Karpas-422 (cell line): ENCODE results near the gene FNTB. TPM values are rescaled to one million over a fixed set of nuclear protein-coding genes. Genes with fewer than 3 reads are reported as not detected.

Source experiments
- DNase-seq: peaks from one replicate; pipeline ENCODE4 v3.0.0-alpha.2; 2015
- H2AFZ ChIP-seq: fragments of 200-600 bp; sonication (generic); 2 replicates; pipeline ENCODE4 v1.6.1; 2014; ENCODE audit warnings: antibody characterized with exemption, low read length, mixed read lengths
- H3K27ac ChIP-seq: fragments of 200-600 bp; sonication (generic); 2 replicates; pipeline ENCODE4 v1.5.1; 2014; ENCODE audit warnings: mild to moderate bottlenecking, low read length, moderate library complexity
- H3K27me3 ChIP-seq: fragments of 200-600 bp; sonication (generic); 2 replicates; pipeline ENCODE4 v1.6.1; 2014; ENCODE audit warnings: low read length, mixed read lengths
- H3K36me3 ChIP-seq: fragments of 200-600 bp; sonication (generic); 2 replicates; pipeline ENCODE4 v1.6.1; 2014; ENCODE audit warnings: low read length, mixed read lengths; ENCODE audit not compliant: insufficient read depth
- H3K4me1 ChIP-seq: fragments of 200-600 bp; sonication (generic); 2 replicates; pipeline ENCODE4 v1.6.1; 2014; ENCODE audit warnings: mild to moderate bottlenecking, low read length, mixed read lengths
- H3K4me2 ChIP-seq: fragments of 200-600 bp; sonication (generic); 2 replicates; pipeline ENCODE4 v1.6.1; 2014; ENCODE audit warnings: low read length, low read depth, mild to moderate bottlenecking; ENCODE audit not compliant: poor library complexity, severe bottlenecking
- H3K4me3 ChIP-seq: fragments of 200-600 bp; sonication (generic); 2 replicates; pipeline ENCODE4 v1.5.1; 2014; ENCODE audit warnings: mild to moderate bottlenecking, antibody characterized with exemption, low read length, mixed read lengths
- H3K79me2 ChIP-seq: fragments of 200-600 bp; sonication (generic); 2 replicates; pipeline ENCODE4 v1.6.1; 2014; ENCODE audit warnings: mild to moderate bottlenecking, low read length, mixed read lengths
- H3K9ac ChIP-seq: fragments of 200-600 bp; sonication (generic); 2 replicates; pipeline ENCODE4 v1.6.0; 2014; ENCODE audit warnings: low read length
- H3K9me2 ChIP-seq: fragments of 200-600 bp; sonication (generic), shearing (Covaris generic); replicated peaks from 2 replicates; pipeline ENCODE4 v1.6.0; 2014; ENCODE audit warnings: mild to moderate bottlenecking, low read length, moderate library complexity; ENCODE audit not compliant: insufficient read depth
- H3K9me3 ChIP-seq: fragments of 300-700, 200-600 bp; sonication (generic); 2 replicates; pipeline ENCODE4 v1.6.1; 2014; ENCODE audit warnings: low read length, mixed read lengths
- H4K20me1 ChIP-seq: fragments of 200-600 bp; sonication (generic); 2 replicates; pipeline ENCODE4 v1.6.1; 2014; ENCODE audit warnings: mild to moderate bottlenecking, antibody characterized with exemption, low read length, low read depth; ENCODE audit not compliant: insufficient read depth
- total RNA-seq: library from RNA; depleted of rRNA; stranded (reverse); fragments of >200 nt; shearing (Covaris generic); gene quantifications from 2 replicates; pipeline ENCODE4 v1.2.3, GENCODE V29; 2014; ENCODE audit warnings: low replicate concordance

The FNTB gene
- total RNA-seq, 1 experiment from 2014 or later = 16.0 TPM

GRCh38 chr14:64956697-64957406, 29.8 kb upstream of the FNTB start:
- H3K27ac ChIP-seq = no peak overlapping the region
- no peaks in the 10 kb centered on the region for H3K27me3 ChIP-seq
- H3K36me3 ChIP-seq = no peaks in the 10 kb centered on the region
- H3K4me1 ChIP-seq = peaks cover 14% of the 10 kb centered on the region
- H3K79me2 ChIP-seq = no peaks in the 10 kb centered on the region
- no peak for DNase-seq
- no peak overlapping the region for H2AFZ ChIP-seq
- H3K9me3 ChIP-seq = no peaks in the 10 kb centered on the region
- H4K20me1 ChIP-seq = peaks cover 9% of the 10 kb centered on the region; the same call in 1 of the 2 replicates
- H3K9me2 ChIP-seq = no peaks in the 10 kb centered on the region
- H3K9ac ChIP-seq = no peak overlapping the region
- H3K4me2 ChIP-seq = no peak overlapping the region
- H3K4me3 ChIP-seq = no peak overlapping the region

GRCh38 chr14:64958201-64958600, 28.5 kb upstream of the FNTB start:
- no peaks in the 10 kb centered on the region for H3K9me2 ChIP-seq
- peaks cover 9% of the 10 kb centered on the region; the same call in 1 of the 2 replicates for H4K20me1 ChIP-seq

DNA sequence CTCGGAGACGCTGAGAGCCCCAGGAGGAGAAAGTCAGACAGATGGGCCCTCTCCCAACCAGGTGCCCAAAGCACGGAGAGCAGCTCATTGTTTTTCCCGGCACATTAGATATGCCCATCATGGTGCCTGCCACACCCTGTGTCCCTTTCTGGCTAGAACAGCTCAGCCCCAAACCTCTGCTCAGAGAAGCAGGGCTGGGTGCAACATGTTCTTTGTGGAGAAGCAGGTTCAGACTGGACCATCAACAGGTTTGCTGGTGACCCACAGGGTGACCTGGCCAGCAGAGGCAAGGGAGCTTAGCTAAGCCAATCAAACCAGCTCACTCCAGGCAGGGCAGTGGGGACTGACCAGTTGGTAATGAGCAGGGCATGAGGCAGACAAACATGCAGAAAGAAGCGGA, 28.0 kb upstream of the FNTB start:
- no peak overlapping the region for H3K4me3 ChIP-seq
- no peak overlapping the region for H3K27ac ChIP-seq
- no peak overlapping the region for H2AFZ ChIP-seq
- H3K36me3 ChIP-seq = no peaks in the 10 kb centered on the region
- H3K27me3 ChIP-seq = no peaks in the 10 kb centered on the region
- no peak overlapping the region for H3K9ac ChIP-seq
- no peak for DNase-seq
- H4K20me1 ChIP-seq = peaks cover 9% of the 10 kb centered on the region; the same call in 1 of the 2 replicates
- no peaks in the 10 kb centered on the region for H3K9me3 ChIP-seq
- H3K4me2 ChIP-seq = no peak overlapping the region
- H3K79me2 ChIP-seq = no peaks in the 10 kb centered on the region
- peaks cover 19% of the 10 kb centered on the region for H3K4me1 ChIP-seq
- H3K9me2 ChIP-seq = no peaks in the 10 kb centered on the region

More at GRCh38 chr14:64958201-64958600, 28.5 kb upstream of the FNTB start:
- DNase-seq = no peak
- H3K27me3 ChIP-seq = no peaks in the 10 kb centered on the region
- no peaks in the 10 kb centered on the region for H3K79me2 ChIP-seq
- H3K36me3 ChIP-seq = no peaks in the 10 kb centered on the region
- H3K4me1 ChIP-seq = peaks cover 14% of the 10 kb centered on the region
- H3K4me3 ChIP-seq = no peak overlapping the region
- H2AFZ ChIP-seq = no peak overlapping the region
- H3K27ac ChIP-seq = no peak overlapping the region
- H3K9me3 ChIP-seq = no peaks in the 10 kb centered on the region
- H3K9ac ChIP-seq = no peak overlapping the region
- H3K4me2 ChIP-seq = no peak overlapping the region

DNA sequence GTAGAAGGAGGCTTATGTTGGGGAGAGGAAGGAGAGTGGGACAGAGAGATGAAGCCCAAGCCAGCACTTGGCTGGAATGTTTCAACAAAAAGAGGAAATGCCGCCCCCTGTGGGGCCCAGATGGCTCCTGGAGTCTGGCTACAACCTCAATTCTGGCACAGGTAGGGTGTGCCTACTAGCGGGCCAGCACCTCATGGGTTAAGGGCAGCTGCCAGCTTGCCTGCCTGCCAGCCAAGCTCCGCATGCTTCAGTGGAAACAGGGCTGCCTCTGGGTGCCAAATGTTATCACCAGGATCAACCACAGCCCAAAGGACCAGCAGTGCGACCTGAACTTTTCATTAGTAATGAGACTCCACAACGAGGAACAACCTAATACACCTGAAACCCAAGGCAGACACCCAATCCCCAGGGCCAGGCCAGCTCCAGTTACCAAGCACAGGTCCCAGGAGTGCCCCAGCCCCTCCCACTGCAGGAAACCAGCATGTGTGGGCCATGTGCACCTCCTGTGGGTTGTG, 25.9 kb upstream of the FNTB start:
- H4K20me1 ChIP-seq = peaks cover 9% of the 10 kb centered on the region; the same call in 1 of the 2 replicates
- peaks cover 25% of the 10 kb centered on the region for H3K4me1 ChIP-seq
- no peaks in the 10 kb centered on the region for H3K79me2 ChIP-seq
- no peaks in the 10 kb centered on the region for H3K9me2 ChIP-seq
- peak; percentile 61 for DNase-seq
- H2AFZ ChIP-seq = no peak overlapping the region
- H3K9me3 ChIP-seq = no peaks in the 10 kb centered on the region
- H3K27me3 ChIP-seq = no peaks in the 10 kb centered on the region
- no peak overlapping the region for H3K4me2 ChIP-seq
- H3K27ac ChIP-seq = no peak overlapping the region
- no peak overlapping the region for H3K9ac ChIP-seq
- H3K36me3 ChIP-seq = no peaks in the 10 kb centered on the region
- H3K4me3 ChIP-seq = no peak overlapping the region

GRCh38 chr14:64963611-64964010, 23.1 kb upstream of the FNTB start:
- H3K9ac ChIP-seq = no peak overlapping the region
- H3K36me3 ChIP-seq = no peaks in the 10 kb centered on the region
- H3K79me2 ChIP-seq = no peaks in the 10 kb centered on the region
- no peak overlapping the region for H2AFZ ChIP-seq
- peaks cover 5% of the 10 kb centered on the region; the same call in 1 of the 2 replicates for H4K20me1 ChIP-seq
- peaks cover 36% of the 10 kb centered on the region for H3K4me1 ChIP-seq
- no peak overlapping the region for H3K4me3 ChIP-seq
- H3K27me3 ChIP-seq = no peaks in the 10 kb centered on the region
- no peaks in the 10 kb centered on the region for H3K9me2 ChIP-seq
- H3K27ac ChIP-seq = no peak overlapping the region
- no peaks in the 10 kb centered on the region for H3K9me3 ChIP-seq
- DNase-seq = peak; percentile 52
- no peak overlapping the region for H3K4me2 ChIP-seq

GRCh38 chr14:64965356-64966000, 21.2 kb upstream of the FNTB start:
- Histone ChIP-seq H3K4me1 (peaks cover 40% of the 10 kb centered on the region), H3K79me2 (no peaks in the 10 kb centered on the region), H3K4me3 (no peak overlapping the region), H3K9ac (no peak overlapping the region), H3K9me3 (no peaks in the 10 kb centered on the region), H4K20me1 (peaks cover 20% of the 10 kb centered on the region; the same call in 1 of the 2 replicates), H3K27ac (no peak overlapping the region), H3K4me2 (no peak overlapping the region), H3K27me3 (no peaks in the 10 kb centered on the region), H3K9me2 (no peaks in the 10 kb centered on the region), H2AFZ (no peak overlapping the region), H3K36me3 (no peaks in the 10 kb centered on the region)
- DNase-seq = no peak

DNA sequence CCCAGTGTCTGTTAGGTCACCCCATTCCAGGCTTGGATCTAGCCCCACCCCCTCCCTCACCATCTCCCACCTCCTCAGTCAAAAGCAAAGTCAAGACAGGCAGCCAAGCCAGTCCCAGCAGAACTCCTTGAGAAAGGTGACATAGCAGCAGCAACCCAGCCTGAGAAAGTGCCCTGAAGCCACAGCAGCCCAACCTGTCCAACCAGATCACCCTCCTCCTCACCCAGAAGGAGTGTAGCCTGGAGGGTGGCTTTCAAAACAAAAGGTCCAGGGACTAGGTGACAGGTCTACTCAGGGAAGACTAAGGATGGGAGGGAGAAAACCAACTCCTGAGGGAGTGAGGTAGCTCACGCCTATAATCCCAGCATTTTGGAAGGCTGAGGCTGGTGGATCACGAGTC, 19.7 kb upstream of the FNTB start:
- no peak for DNase-seq
- Histone ChIP-seq H3K79me2 (no peaks in the 10 kb centered on the region), H3K27ac (no peak overlapping the region), H3K4me1 (peaks cover 37% of the 10 kb centered on the region), H3K9me2 (no peaks in the 10 kb centered on the region), H3K27me3 (no peaks in the 10 kb centered on the region), H3K36me3 (no peaks in the 10 kb centered on the region), H3K4me2 (no peak overlapping the region), H3K4me3 (no peak overlapping the region), H3K9ac (no peak overlapping the region), H2AFZ (no peak overlapping the region), H3K9me3 (no peaks in the 10 kb centered on the region), H4K20me1 (peaks cover 25% of the 10 kb centered on the region; the same call in 1 of the 2 replicates)

- Histone ChIP-seq H3K79me2 (no peaks in the 10 kb centered on the region), H3K4me2 (peak overlapping the region; percentile 31), H3K9me3 (no peaks in the 10 kb centered on the region), H2AFZ (no peak overlapping the region), H3K4me1 (peaks cover 41% of the 10 kb centered on the region), H3K9me2 (no peaks in the 10 kb centered on the region), H3K36me3 (no peaks in the 10 kb centered on the region), H3K27me3 (no peaks in the 10 kb centered on the region), H3K9ac (peak overlapping the region; percentile 35), H3K4me3 (peak overlapping the region; percentile 9; the same call in 1 of the 2 replicates), H3K27ac (peak overlapping the region; percentile 45), H4K20me1 (peaks cover 30% of the 10 kb centered on the region; the same call in 1 of the 2 replicates)
- no peak for DNase-seq
Measured at GRCh38 chr14:64968167-64968566, 18.5 kb upstream of the FNTB start.
